GM12872 (cell line): Measurements from ENCODE around the gene CNTN5.

Source experiments
- CTCF ChIP-seq: IDR thresholded peaks from 3 replicates; pipeline ENCODE4 v1.5.1; 2011; ENCODE audit warnings: low read depth, mild to moderate bottlenecking, low read length, moderate library complexity; ENCODE audit not compliant: insufficient read depth

The CNTN5 gene

GRCh38 chr11:100383357-100383865 is 1362.7 kb downstream of the CNTN5 start:
- TF ChIP-seq CTCF, result no peak

- TF ChIP-seq CTCF, result no peak
Measured at GRCh38 chr11:100396266-100396665, 1375.5 kb downstream of the CNTN5 start.

GRCh38 chr11:100397401-100397800 is 1376.7 kb downstream of the CNTN5 start:
- no peak for TF ChIP-seq CTCF

GRCh38 chr11:100403816-100404215 is 1383.1 kb downstream of the CNTN5 start:
- TF ChIP-seq CTCF, result no peak

- TF ChIP-seq CTCF, result no peak
Measured at GRCh38 chr11:100404907-100405306, 1384.2 kb downstream of the CNTN5 start.
